ENCODE data around the gene COG1. TPM values are rescaled to one million over a fixed set of nuclear protein-coding genes. Genes with fewer than 3 reads are reported as not detected.

Gene COG1
- polyA plus RNA-seq, 2 of the 4 experiments (the other 2 are of a cell fraction): 19.5 to 26.0 TPM

- TF ChIP-seq CBX2 (IDR thresholded peaks at IDR 0.05; ENCODE audit: borderline replicate concordance, low read depth) (no peak), CHD2 (IDR thresholded peaks at IDR 0.05; ENCODE audit: low read length, partially characterized antibody) (no peak)
Observed at GRCh38 chr17:73189417-73190099, 3.3 kb upstream of the COG1 start (continued).

GRCh38 chr17:73191443-73192205 lies 1.2 kb upstream of the COG1 start:
- DNase-seq (ENCODE audit: low read depth in 1 of 2, low spot score in 1 of 2) (peak; percentile 86 to 87), ATAC-seq (peak; percentile 20 to 59), FAIRE-seq (peak; percentile 61)
- Histone ChIP-seq H3K4me1 (peaks cover 16% of the 10 kb centered on the region; the same call in 2 of the 3 replicates), H3K9me3 (no peaks in the 10 kb centered on the region), H3K27ac (peak overlapping the region; percentile 88 to 94), H3K4me2 (peak overlapping the region; percentile 79), H3K4me3 (peak overlapping the region; percentile 79)
- peak; percentile 76; the same call in 1 of the 2 replicates for TF ChIP-seq E2F6 (IDR thresholded peaks at IDR 0.05; ENCODE audit: borderline replicate concordance, low read depth)
- TF ChIP-seq CTCF (IDR thresholded peaks at IDR 0.05): peak; percentile 81
- no peak for TF ChIP-seq EHF (CRISPR knock-in tag; IDR thresholded peaks at IDR 0.05)
- TF ChIP-seq, protein P1, sequence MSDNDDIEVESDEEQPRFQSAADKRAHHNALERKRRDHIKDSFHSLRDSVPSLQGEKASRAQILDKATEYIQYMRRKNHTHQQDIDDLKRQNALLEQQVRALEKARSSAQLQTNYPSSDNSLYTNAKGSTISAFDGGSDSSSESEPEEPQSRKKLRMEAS (IDR thresholded peaks at IDR 0.05): peak; percentile 35; the same call in 1 of the 2 replicates
- TF ChIP-seq RAD21 (conservative IDR thresholded peaks at IDR 0.05 in 1 of 2, IDR thresholded peaks at IDR 0.05 in 1 of 2): peak; percentile 59 to 65
- no peak for TF ChIP-seq ATOH8 (CRISPR knock-in tag; IDR thresholded peaks at IDR 0.05; ENCODE audit: low read depth)
- TF ChIP-seq JUNB (IDR thresholded peaks at IDR 0.05): no peak
- TF ChIP-seq SMC3 (IDR thresholded peaks at IDR 0.05): peak; percentile 70
- no peak for TF ChIP-seq CBX2 (IDR thresholded peaks at IDR 0.05; ENCODE audit: borderline replicate concordance, low read depth)
- 7% methylated on average over 26 of the region's 26 CpGs for WGBS (ENCODE audit: missing lambda C conversion rate)
- ChIA-PET CTCF (interaction anchor here (0.6 to 20.4 kb wide), 49 partner anchors 10 to 901 kb away, joined by 3 to 483 read pairs (median 5); partner anchors contain the start of gene SSTR2), POLR2A (interaction anchor here (0.5 to 2.0 kb wide), 7 partner anchors 7 to 599 kb away, joined by 3 to 8 read pairs (median 3); a partner anchor contains a TSS)

- CTCF ChIA-PET: interaction anchor here (0.6 to 20.4 kb wide), 44 partner anchors 9 to 900 kb away, joined by 3 to 483 read pairs (median 5); partner anchors contain the start of gene SSTR2
- H3K4me1 ChIP-seq: peaks cover 13% of the 10 kb centered on the region; the same call in 2 of the 3 replicates
- FAIRE-seq: no peak
- peak overlapping the region; percentile 79 for H3K4me2 ChIP-seq
- ATAC-seq: peak; percentile 75 to 83
- peak overlapping the region; percentile 79 for H3K4me3 ChIP-seq
- WGBS (ENCODE audit: missing lambda C conversion rate): under 1% methylated on average over 41 of the region's 74 CpGs
- DNase-seq (ENCODE audit: low read depth in 1 of 2, low spot score in 1 of 2): peak; percentile 76 to 92
- POLR2A ChIA-PET: interaction anchor here (0.5 to 2.0 kb wide), 8 partner anchors 8 to 1071 kb away, joined by 3 to 8 read pairs (median 3); partner anchors contain the start of gene SOX9
- H3K27ac ChIP-seq: peak overlapping the region; percentile 88 to 94
- H3K9me3 ChIP-seq: no peaks in the 10 kb centered on the region
- TF ChIP-seq, protein P2, sequence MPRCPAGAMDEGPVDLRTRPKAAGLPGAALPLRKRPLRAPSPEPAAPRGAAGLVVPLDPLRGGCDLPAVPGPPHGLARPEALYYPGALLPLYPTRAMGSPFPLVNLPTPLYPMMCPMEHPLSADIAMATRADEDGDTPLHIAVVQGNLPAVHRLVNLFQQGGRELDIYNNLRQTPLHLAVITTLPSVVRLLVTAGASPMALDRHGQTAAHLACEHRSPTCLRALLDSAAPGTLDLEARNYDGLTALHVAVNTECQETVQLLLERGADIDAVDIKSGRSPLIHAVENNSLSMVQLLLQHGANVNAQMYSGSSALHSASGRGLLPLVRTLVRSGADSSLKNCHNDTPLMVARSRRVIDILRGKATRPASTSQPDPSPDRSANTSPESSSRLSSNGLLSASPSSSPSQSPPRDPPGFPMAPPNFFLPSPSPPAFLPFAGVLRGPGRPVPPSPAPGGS (IDR thresholded peaks at IDR 0.05): peak; percentile 65; the same call in 1 of the 3 replicates
- peak; percentile 28; the same call in 1 of the 2 replicates for TF ChIP-seq PHF8 (IDR thresholded peaks at IDR 0.05; ENCODE audit: borderline replicate concordance, low read depth)
- TF ChIP-seq JUN (IDR thresholded peaks at IDR 0.05): peak; percentile 80
- no peak for TF ChIP-seq ZC3H11A (IDR thresholded peaks at IDR 0.05)
- TF ChIP-seq MAZ (IDR thresholded peaks at IDR 0.05; ENCODE audit: borderline replicate concordance, low read depth, low read length): no peak
- TF ChIP-seq ZNF302 (CRISPR knock-in tag; IDR thresholded peaks at IDR 0.05): no peak
- TF ChIP-seq, protein P3, sequence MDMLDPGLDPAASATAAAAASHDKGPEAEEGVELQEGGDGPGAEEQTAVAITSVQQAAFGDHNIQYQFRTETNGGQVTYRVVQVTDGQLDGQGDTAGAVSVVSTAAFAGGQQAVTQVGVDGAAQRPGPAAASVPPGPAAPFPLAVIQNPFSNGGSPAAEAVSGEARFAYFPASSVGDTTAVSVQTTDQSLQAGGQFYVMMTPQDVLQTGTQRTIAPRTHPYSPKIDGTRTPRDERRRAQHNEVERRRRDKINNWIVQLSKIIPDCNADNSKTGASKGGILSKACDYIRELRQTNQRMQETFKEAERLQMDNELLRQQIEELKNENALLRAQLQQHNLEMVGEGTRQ (IDR thresholded peaks at IDR 0.05): no peak
- peak; percentile 81 for TF ChIP-seq POLR2A (IDR thresholded peaks at IDR 0.05; ENCODE audit: low read length)
- TF ChIP-seq MAFK (IDR thresholded peaks at IDR 0.05; ENCODE audit: partially characterized antibody): peak; percentile 15
Observed at GRCh38 chr17:73192206-73192893, 505 bp upstream of the COG1 start.

All from A549 (cell line).